Hepatocyte (in vitro differentiated cells): ENCODE data around the gene SENP2.

Experiments used
- EZH2 ChIP-seq: fragments of 200-600 bp; sonication (generic); IDR thresholded peaks from 2 replicates; pipeline ENCODE4 v1.6.1; 2016; ENCODE audit warnings: antibody characterized with exemption, mild to moderate bottlenecking, borderline replicate concordance
- EZH2phosphoT487 ChIP-seq: fragments of 200-600 bp; sonication (generic); IDR thresholded peaks from one replicate; pipeline ENCODE4 v1.6.1; 2018; ENCODE audit warnings: antibody characterized with exemption, mild to moderate bottlenecking, low read depth, moderate library complexity; ENCODE audit not compliant: unreplicated experiment, severe bottlenecking
- TF ChIP-seq, protein P1 (sequence below): fragments of 200-600 bp; sonication (generic); IDR thresholded peaks from 2 replicates; pipeline ENCODE4 v1.5.1; 2016; ENCODE audit warnings: antibody characterized with exemption, mild to moderate bottlenecking; ENCODE audit not compliant: poor library complexity

DNA sequence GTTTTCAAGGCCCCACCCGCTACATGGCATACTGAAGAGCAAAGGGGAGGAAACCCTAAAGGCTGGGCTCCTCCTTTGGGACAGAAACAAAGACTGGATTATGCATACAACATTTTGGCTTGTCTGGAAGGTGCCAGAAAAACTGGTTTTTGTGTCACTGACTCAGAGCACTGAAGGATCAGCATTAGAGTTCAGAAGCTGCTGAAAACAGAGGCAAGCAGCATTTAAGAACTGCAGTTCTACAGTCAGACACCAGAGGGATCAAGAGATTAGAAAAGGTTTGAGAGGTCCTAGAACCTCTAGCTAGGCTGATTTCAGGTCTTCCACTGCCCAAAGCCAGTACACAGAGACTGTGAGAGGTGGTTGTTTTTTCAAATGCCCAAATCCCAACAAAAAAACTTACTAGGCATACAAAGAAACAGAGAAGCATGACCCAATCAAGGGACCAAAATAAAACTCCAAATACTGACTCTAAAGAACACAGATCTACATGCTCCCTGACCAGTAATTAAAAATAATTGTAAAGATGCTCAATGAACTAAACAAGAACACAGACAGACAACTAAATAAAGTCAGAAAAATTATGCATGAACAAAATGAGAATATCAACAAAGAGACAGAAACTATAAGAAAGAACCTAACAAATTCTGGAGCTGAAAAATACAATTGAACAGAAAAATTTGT is 91.2 kb downstream of the SENP2 start:
- no peak for TF ChIP-seq EZH2
- TF ChIP-seq, protein P1, sequence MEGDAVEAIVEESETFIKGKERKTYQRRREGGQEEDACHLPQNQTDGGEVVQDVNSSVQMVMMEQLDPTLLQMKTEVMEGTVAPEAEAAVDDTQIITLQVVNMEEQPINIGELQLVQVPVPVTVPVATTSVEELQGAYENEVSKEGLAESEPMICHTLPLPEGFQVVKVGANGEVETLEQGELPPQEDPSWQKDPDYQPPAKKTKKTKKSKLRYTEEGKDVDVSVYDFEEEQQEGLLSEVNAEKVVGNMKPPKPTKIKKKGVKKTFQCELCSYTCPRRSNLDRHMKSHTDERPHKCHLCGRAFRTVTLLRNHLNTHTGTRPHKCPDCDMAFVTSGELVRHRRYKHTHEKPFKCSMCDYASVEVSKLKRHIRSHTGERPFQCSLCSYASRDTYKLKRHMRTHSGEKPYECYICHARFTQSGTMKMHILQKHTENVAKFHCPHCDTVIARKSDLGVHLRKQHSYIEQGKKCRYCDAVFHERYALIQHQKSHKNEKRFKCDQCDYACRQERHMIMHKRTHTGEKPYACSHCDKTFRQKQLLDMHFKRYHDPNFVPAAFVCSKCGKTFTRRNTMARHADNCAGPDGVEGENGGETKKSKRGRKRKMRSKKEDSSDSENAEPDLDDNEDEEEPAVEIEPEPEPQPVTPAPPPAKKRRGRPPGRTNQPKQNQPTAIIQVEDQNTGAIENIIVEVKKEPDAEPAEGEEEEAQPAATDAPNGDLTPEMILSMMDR, result peak; percentile 68
- TF ChIP-seq EZH2phosphoT487, result no peak
